ENCODE results near the gene TMED6.
"Not testable (repeated sequence)": the region's sequence is repeated elsewhere in the genome, so short reads cannot be mapped to it uniquely, and the experiment has no call there.

Gene TMED6

GRCh38 chr16:69351309-69352027 is at the start of gene TMED6:
TSS of gene TMED6 (minus strand) at chr16:69351786. CDS start at chr16:69351753, 33 bp downstream.
- no peak for DNase-seq

- DNase-seq = no peak
Observed at GRCh38 chr16:69399361-69399760, 47.8 kb upstream of the TMED6 start.

- no peak for DNase-seq
Observed at GRCh38 chr16:69397821-69398521, 46.4 kb upstream of the TMED6 start.

DNA sequence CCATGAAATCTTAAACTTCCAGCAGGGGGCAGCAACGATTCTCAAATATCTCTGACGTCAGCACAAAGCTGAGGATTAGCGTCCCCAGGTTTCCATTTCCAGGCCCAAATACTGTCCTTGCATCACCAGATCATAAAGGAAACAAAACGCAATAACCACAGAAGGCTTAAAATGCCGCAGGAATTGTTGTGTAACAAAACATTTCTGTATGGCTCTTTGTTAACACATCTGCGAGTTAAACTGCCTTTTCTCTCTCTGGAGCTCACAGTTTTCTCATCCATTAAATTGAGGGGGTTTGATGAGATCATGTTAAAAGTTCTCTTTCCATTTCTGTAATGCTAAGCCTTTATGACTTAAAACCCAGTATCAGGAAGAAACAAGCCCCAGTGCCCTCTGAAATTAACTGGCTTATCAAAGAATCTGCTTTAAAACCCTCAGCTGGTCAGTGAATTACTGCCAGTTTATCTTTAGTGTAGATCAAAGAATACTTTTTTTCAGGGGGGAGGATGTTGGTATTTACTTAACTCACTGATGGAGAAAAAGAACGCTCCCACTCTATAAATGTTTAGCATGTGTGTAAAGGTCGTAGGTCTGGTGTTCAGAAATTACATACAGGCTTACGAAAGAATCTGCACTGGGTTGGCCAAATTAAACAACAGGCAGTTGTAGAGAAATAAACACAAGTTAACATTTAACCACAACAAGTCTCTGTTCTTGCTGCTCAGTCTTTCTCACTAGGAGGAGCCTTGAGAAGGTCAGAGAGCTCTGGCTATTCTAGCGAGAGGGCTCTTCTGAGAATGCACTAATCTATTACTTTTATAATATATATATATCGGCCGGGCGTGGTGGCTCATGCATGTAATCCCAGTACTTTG is 44.8 kb upstream of the TMED6 start:
- peak; percentile 12 to 79 (median 56) for DNase-seq

DNA sequence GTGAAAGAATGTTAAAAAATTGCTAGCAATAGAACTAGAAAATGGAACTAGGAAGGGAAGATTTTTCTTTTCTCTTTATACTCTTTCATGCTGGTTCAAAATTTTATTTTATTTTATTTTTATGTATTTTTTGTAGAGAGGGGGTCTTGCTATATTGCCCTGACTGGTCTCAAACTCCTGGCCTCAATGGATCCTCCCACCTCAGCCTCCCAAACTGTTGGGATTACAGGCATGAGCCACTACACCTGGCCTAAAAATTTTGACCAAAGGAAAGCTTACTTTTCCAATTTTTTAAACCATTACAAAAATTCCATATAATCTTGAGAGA is 44.2 kb upstream of the TMED6 start:
- DNase-seq = no peak

DNA sequence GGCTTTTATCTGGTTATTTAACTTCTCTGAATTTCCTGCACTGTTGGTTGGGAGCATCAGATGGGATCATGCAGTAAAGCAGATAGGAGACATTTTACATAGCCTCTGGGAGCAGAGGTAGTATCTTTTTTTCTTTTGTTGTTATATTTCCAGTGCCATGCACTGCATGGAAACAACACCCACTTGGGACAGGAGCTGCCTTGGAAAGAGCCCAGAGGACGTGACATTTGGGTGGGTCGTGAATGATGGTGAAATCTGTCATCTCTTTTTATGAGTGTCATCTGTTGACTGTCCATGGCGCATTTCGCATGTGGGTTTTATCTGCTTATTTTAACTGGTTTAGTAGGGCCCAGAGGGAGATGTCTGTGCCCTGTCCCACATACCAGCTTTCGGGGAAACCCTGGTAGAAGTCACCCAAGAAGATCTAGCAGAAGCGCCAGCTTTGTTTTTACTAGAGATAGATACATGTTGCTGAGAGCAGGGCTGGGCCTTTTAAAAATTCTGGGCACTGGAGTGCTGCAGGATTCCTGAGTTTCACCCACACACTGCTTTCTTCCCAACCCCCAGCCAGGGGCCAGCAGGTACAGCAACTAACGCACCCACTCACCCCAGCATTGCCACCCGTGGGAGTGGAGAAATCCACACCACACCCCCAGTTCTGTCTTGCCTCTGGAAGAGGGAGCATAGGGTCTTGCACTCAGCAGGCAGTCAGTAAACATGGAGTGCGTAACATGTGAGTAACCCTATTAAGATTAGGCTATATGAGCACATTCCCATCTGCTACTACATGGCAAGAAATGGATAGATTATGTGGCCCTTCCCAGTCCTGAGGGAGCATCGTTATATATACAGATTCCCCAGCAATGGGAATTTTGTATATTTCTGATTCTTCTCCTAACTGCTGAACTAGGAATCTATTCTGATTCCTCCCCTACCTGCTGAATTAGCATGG is 42.6 kb upstream of the TMED6 start:
- no peak for DNase-seq

GRCh38 chr16:69386596-69386995 is 35.0 kb upstream of the TMED6 start:
- no peak for DNase-seq

DNA sequence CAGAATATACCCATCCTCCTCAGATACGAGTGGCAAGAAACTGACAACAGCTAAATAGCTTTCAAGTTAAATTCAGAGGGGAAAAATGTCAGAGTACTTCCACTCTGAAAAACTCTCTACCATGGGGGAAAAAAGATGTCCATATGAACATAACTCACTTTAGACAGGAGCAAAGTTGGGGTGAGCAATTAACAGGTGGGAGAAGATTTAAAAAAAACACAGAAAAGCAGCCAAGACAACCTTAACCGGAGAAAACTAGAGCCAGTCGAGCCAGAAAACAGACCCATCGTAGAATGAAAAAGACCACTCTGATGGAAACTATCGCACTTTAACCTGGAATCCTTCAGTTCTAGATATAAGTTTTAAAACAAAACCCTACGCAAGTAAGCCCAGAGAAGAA is 33.4 kb upstream of the TMED6 start:
- no peak for DNase-seq

DNA sequence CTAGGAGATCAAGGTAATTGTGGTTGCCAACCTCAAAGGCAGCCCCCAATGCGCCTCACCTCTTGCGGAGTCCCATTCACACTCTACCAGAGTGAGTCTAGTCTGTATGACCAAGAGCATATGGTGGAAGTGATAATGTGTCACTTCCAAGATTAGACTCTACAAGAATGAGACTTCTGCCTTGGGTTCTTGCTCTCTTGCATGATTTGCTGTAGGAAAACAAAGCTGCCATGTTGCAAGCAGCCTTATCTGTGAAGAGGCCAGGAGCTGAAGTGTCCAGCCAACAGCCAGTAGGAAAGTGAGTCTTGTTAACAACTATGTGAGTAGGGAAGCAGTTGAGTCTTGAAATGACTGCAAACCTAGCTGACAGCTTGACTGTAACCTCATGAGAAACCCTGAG is 30.8 kb upstream of the TMED6 start:
- DNase-seq = no peak

- DNase-seq = no peak
Observed at GRCh38 chr16:69381231-69381630, 29.6 kb upstream of the TMED6 start.

DNA sequence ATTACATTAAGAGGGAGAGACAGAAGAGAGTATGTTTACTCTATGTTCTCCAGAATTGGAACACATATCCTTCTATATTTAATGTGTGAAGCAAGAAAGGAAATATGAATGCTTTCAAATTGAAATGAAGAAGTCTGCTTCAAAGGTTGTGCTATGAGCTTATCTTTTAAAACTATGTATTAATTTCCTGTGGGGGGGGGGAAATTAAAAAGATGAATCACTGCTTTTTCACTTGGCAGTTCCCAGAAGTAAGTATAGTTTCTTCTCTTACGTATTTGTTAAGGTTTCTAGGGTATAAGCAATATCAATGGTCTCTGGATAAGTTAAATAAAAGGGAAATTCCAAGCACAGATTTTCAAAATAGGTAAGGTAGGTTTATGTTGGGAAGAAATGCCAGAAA is 27.2 kb upstream of the TMED6 start:
- DNase-seq = no peak

GRCh38 chr16:69378036-69378435 is 26.4 kb upstream of the TMED6 start:
- no peak for DNase-seq

DNA sequence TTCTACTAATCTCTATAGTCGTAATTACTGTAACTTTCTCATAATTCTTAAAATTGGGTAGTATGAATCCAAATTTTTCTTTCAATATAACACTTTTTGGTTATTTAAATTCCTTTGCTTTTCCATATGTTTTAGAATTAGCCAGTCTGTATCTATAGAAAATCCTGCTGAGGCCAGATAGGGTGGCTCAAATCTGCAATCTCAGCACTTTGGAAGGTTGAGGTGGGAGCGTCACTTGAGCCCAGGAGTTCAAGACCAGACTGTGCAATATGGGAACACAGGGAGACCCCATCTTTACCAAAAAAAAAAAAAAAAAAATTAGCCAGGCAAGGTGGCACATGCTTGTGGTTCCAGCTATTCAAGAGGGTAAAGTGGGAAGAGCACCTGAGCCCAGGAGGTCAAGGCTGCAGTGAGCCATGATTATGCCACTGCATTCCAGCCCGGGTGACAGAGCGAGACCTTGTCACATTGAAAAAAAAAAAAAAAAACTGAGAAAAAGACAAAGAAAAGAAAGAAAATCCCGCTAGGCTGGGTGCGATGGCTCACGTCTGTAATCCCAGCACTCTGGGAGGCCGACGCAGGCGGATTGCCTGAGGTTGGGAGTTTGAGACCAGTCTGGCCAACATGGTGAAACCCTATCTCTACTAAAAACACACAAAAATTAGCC is 24.9 kb upstream of the TMED6 start:
- DNase-seq = no peak

- no peak for DNase-seq
Observed at GRCh38 chr16:69373019-69373418, 21.4 kb upstream of the TMED6 start.

DNA sequence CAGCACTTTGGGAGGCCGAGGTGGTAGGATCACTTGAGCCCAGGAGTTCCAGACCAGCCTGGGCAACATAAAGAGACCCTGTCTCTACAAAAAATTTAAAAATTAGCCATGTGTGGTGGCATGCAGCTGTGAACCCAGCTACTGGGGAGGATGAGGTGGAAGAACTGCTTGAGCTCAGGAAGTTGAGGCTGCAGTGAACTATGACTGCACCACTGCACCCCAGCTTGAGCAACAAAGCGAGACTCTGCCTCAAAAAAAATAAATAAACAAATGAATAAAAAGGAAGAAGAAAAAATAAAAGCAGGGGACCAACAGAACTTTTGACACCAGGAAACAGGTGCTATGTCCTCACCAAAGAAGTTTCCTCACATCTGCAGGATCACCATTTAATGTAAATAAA is 20.0 kb upstream of the TMED6 start:
- no peak for DNase-seq

GRCh38 chr16:69368866-69369265 is 17.3 kb upstream of the TMED6 start:
- DNase-seq = no peak

DNA sequence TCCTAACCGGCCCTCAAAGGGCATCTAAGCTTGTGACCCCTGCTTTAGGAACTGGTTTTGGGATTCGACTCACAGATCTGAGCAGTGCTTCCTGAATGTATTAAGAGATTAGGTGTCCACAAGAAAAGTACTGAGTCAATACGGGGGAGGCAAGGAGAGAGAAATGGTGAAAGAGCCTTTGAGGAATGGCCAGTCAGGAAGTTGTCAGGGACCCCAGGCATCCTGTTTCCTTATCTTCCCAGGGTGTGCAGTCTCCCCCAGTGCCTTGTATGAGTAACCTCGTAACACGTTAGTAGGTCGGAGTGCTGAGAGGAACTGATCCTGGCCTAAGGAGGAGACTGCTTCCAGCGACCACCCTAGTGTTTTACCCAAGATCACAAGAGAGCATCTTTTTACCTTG is 16.4 kb upstream of the TMED6 start:
- no peak for DNase-seq

DNA sequence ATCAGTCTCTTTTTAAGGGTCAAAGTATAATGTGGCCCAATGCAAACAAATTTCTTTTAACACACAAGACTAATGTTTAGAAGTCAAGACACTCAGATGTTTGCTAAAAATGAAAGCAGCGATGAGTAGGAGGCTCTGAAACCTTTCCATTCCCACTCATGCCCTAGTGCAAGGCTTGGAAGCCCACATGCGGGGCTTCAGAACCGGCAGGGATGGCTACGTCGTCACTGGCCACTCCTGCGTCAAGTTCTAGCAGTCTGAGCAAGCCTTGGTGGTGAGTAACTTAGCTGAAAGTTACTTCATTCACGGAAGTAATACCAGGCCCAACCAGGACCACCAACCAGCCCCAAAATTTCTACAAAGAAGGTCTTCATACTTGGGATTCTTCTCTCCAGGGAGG is 14.8 kb upstream of the TMED6 start:
- DNase-seq = no peak

- no peak for DNase-seq
Observed at GRCh38 chr16:69365901-69366300, 14.3 kb upstream of the TMED6 start.

- no peak for DNase-seq
Observed at GRCh38 chr16:69364088-69364487, 12.5 kb upstream of the TMED6 start.

GRCh38 chr16:69363281-69363717 is 11.7 kb upstream of the TMED6 start:
- DNase-seq = no peak

DNA sequence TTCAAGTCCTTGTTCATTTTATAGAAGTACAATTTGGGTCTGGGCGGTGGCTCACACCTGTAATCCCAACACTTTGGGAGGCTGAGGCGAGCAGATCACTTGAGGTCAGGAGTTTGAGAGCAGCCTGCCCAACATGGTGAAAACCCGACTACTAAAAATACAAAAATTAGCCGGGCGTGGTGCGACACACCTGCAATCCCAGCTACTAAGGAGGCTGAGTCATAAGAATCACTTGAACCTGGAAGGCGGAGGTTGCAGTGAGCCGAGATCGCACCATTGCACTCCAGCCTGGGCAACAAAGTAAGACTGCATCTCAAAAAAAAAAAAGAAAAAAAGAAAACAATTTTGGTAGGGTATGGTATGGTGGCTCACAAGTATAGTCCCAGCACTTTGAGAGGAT is 8.5 kb upstream of the TMED6 start:
- DNase-seq = not testable (repeated sequence)
